HepG2 (cell line): Measurements from ENCODE around the gene PEX5.

Experiments
- FOSL1 ChIP-seq: sonication (generic); formaldehyde crosslinking; IDR thresholded peaks from 2 replicates; pipeline ENCODE4 v1.9.0; 2021; ENCODE audit warnings: missing genetic modification reagents, borderline replicate concordance
- HIVEP1 ChIP-seq: sonication (generic); formaldehyde crosslinking; IDR thresholded peaks from 2 replicates; pipeline ENCODE4 v1.4.0; 2020; ENCODE audit warnings: mild to moderate bottlenecking, missing genetic modification reagents
- SETDB1 ChIP-seq: sonication (generic); formaldehyde crosslinking; IDR thresholded peaks from 2 replicates; pipeline ENCODE4 v1.5.1; 2020; ENCODE audit warnings: missing genetic modification reagents, mild to moderate bottlenecking, borderline replicate concordance

GRCh38 chr12:7150841-7151240 is 38.6 kb upstream of the PEX5 start:
- no peak for TF ChIP-seq FOSL1 (CRISPR knock-in tag)
- TF ChIP-seq HIVEP1 (CRISPR knock-in tag), result no peak
- no peak for TF ChIP-seq SETDB1 (CRISPR knock-in tag)
